Measurements from ENCODE around the gene AWAT1.

AWAT1 gene

DNA sequence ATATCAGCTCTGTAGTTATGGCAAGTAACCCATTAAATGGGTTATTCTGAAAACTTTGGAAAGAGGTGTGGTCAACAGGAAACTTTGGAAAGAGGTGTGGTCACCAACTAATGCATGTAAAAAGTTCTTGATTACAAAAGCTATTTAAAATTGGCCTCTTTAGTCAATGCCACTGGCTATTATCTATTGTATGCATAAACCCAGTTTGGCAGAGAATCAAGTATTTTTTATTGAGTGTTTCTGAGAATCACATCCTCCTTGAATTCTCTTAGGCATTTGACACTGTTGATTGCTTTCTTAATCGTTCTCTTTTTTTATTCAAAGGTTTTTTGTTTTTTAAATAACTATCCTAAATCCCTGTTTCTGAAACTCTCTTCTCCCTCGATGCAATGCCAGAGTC lies 18.0 kb downstream of the AWAT1 start:
- TF ChIP-seq, protein P1, sequence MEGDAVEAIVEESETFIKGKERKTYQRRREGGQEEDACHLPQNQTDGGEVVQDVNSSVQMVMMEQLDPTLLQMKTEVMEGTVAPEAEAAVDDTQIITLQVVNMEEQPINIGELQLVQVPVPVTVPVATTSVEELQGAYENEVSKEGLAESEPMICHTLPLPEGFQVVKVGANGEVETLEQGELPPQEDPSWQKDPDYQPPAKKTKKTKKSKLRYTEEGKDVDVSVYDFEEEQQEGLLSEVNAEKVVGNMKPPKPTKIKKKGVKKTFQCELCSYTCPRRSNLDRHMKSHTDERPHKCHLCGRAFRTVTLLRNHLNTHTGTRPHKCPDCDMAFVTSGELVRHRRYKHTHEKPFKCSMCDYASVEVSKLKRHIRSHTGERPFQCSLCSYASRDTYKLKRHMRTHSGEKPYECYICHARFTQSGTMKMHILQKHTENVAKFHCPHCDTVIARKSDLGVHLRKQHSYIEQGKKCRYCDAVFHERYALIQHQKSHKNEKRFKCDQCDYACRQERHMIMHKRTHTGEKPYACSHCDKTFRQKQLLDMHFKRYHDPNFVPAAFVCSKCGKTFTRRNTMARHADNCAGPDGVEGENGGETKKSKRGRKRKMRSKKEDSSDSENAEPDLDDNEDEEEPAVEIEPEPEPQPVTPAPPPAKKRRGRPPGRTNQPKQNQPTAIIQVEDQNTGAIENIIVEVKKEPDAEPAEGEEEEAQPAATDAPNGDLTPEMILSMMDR (IDR thresholded peaks at IDR 0.05; ENCODE audit: control insufficient read depth, extremely low read depth, insufficient read depth): no peak
- no peak overlapping the region for H3K4me3 ChIP-seq (ENCODE audit: low read depth, low read length)
- no peak for DNase-seq (ENCODE audit: low read depth)

DNA sequence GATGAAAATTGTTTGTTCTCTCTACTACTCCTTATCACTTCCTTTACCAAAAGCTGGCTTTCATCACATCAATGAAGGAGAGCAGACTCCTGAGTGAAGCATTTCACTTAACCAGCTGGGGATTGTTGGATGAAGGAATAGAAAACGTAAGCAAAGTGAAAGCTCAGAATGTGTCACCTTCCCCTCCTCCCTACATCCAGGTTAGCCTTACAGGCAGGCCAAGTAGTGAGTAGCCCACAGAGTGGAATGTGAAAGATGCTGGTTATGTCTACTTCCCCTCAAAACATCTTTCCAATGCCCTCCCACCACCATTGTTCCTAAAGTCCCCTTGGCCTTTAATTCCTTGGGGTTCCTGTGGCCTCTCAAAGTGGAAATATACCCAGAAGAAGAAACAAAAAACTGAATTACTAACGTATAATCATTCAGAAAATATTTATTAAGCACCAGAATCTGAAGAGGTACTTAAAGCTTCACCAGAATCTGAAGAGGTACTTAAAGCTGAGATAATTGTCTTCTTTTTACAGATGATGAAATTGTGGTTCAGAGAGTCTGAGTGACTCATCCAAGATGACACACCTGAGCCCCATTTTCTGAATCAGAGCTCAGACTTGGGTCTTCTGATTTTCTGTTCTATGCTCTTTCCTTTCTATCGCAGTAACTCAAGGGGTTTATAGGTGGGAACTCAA lies 19.1 kb downstream of the AWAT1 start:
- TF ChIP-seq, protein P1 (IDR thresholded peaks at IDR 0.05; ENCODE audit: control insufficient read depth, extremely low read depth, insufficient read depth): no peak
- H3K4me3 ChIP-seq (ENCODE audit: low read depth, low read length): no peak overlapping the region
- no peak for DNase-seq (ENCODE audit: low read depth)

DNA sequence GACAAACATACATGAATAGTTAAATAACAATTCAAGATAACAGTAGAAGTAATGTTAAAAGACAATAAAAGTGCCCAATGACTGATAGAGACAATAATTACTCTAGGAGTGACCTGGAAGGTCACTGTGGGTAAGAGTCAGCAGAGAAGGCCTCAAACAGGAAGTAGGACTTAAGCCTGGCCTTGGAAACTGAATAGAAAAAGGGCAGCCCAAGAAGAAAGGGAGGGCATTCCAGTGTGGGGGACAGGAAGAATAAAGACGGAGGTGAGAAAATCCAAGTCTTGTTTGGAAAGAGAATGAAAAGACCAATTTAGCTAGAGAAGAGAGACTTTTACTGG lies 19.6 kb downstream of the AWAT1 start:
- no peak overlapping the region for H3K4me3 ChIP-seq (ENCODE audit: low read depth, low read length)
- no peak for DNase-seq (ENCODE audit: low read depth)
- TF ChIP-seq, protein P1 (IDR thresholded peaks at IDR 0.05; ENCODE audit: control insufficient read depth, extremely low read depth, insufficient read depth): no peak

DNA sequence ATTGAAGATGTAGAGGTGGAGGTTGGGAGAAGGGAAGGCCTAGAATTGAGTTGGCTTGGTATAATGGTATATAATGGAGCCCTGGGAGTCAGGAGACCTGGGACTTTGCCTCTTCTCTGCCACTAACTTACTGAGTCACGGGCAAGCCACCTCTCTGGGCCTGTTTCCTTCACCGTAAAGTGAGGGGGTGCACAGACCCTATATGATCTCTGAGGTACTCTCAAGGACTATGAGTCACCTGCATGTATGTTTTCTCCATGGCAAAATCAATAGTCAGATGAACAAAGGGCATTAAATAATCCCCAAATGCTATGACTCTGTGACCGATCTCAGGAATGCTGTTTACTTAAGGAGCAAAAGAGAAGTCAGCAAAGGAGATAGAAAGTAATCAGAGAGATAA lies 20.5 kb downstream of the AWAT1 start:
- TF ChIP-seq, protein P1 (IDR thresholded peaks at IDR 0.05; ENCODE audit: control insufficient read depth, extremely low read depth, insufficient read depth): no peak
- H3K4me3 ChIP-seq (ENCODE audit: low read depth, low read length): no peak overlapping the region
- no peak for DNase-seq (ENCODE audit: low read depth)

DNA sequence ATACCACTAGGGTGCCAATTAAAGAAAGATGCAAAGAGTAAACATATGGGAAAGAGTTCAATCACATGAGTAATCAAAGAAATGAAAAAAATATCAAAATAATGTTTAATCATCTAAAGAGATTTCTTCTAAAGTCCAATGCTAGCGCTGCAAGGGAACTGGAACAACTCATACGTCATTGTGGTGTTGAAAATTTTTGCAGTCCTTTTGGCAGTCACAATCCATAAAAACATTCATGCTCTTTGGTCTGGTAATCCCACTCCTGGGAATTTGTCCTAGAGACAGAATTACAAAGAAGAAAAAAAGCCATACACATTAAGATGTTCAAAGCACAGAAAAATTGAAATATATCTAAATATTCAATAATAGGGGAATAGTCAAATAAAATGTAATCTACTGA lies 21.0 kb downstream of the AWAT1 start:
- TF ChIP-seq, protein P1 (IDR thresholded peaks at IDR 0.05; ENCODE audit: control insufficient read depth, extremely low read depth, insufficient read depth): no peak
- no peak for DNase-seq (ENCODE audit: low read depth)
- no peak overlapping the region for H3K4me3 ChIP-seq (ENCODE audit: low read depth, low read length)

DNA sequence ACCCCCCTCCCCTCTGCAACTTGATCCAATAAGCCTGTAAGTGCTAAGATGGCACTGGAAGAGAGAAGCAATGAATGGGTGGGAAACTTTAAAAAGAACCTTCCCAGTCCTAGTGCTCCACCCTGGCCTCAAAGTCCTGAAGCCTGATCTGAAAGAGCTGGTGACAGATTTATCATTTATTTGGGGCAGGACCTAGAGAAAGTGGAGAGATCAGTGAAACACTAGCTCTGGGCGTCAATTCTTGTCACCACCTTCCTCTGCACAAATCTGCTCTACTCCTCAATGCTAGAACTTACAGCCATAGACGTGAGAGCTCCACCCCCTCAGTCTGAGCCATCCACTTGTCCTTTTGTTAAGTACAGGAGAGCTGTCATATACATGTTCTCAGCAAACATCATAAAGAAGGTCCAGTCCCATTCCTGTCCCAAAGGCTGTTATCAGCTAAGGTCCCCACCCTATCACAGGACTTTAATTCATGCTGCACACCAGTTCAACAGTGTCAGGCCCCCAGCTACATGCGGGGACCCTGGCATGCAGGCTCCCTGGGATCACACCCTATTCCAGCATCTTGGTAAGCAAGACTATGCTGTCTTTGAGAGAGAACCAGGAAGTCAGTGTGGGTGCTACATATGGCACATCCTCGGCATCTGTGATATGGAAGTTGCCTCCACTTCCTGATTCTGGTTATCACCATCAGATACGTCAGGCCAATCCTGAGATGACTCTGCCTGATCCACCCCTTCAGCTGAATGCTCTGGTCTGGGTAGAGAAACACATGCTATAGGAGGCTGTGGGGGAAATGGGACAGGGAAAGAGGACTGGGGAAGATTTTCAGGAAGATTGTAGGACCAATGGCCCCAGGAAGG lies 23.2 kb downstream of the AWAT1 start:
- no peak overlapping the region for H3K4me3 ChIP-seq (ENCODE audit: low read depth, low read length)
- TF ChIP-seq, protein P1 (IDR thresholded peaks at IDR 0.05; ENCODE audit: control insufficient read depth, extremely low read depth, insufficient read depth): no peak
- no peak for DNase-seq (ENCODE audit: low read depth)

Measured in LNCaP clone FGC (cell line).